ENCODE data around the gene STRIT1.

- TF ChIP-seq CTCF (conservative IDR thresholded peaks at IDR 0.05; ENCODE audit: low read length) (no peak), EZH2phosphoT487 (IDR thresholded peaks at IDR 0.05; ENCODE audit: borderline replicate concordance, low read depth, low read length) (no peak)
Measured at GRCh38 chr3:155293516-155293915, at the start of gene STRIT1.

Data from OCI-LY7 (cell line).